ENCODE results near the gene NRG2. TPM values are rescaled to one million over a fixed set of nuclear protein-coding genes. Genes with fewer than 3 reads are reported as not detected.
A peak's percentile ranks its signal among the peaks of the same experiment; 100 is the strongest.

Gene NRG2
- total and polyA plus RNA-seq, 7 donors, result 0.42 to 19.6 (median 3.5) TPM

DNA sequence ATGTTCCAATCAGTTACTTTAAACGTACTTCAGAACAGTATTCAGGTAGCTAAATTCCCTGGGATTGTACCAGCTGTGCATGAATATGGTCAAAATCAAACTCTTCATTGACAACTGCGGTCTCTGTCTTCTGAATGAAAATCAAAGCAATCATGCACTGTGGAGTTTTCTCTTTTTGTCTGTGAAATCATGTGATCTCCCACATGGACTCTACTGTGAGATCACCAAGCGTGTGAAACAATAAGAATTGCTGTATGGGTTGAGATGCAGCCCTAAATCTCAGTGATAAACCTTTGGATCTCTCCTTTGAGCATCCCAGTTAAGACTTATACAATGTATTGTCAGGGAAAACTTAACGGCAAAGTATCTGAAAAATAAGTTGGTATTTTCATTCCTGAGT lies 6.1 kb downstream of the NRG2 start:
- DNase-seq (no peak), ATAC-seq (no peak)
- H3K4me3 ChIP-seq, result no peak overlapping the region
- no peaks in the 10 kb centered on the region for H3K9me3 ChIP-seq
- no peaks in the 10 kb centered on the region for H3K27me3 ChIP-seq (ENCODE audit: insufficient read depth in 3 of 3, low read length in 2 of 3)
- intact Hi-C loops (cut with DNase I), result loop anchor here in 1 of 2 donors (5.0 kb wide), 1 partner anchor 35 kb away; no protein-coding TSS in a partner anchor
- H3K36me3 ChIP-seq (ENCODE audit: insufficient read depth in 1 of 2, low read depth in 1 of 2), result no peaks in the 10 kb centered on the region
- WGBS, 3 donors, result 78 to 95% (median 87%) methylated on average over 4 of the region's 4 CpGs
- peak overlapping the region; percentile 89 for H3K27ac ChIP-seq
- TF ChIP-seq CTCF (IDR thresholded peaks at IDR 0.05), result no peak
- H3K4me1 ChIP-seq, result peaks cover 40% of the 10 kb centered on the region

- H3K4me3 ChIP-seq, result no peak overlapping the region
- TF ChIP-seq CTCF (IDR thresholded peaks at IDR 0.05), result no peak
- H3K27ac ChIP-seq, result peak overlapping the region; percentile 89
- DNase-seq, result no peak
- 12 to 51% (median 15%) methylated on average over 2 of the region's 2 CpGs for WGBS, 3 donors
- no peaks in the 10 kb centered on the region for H3K27me3 ChIP-seq (ENCODE audit: insufficient read depth in 3 of 3, low read length in 2 of 3)
- H3K36me3 ChIP-seq (ENCODE audit: insufficient read depth in 1 of 2, low read depth in 1 of 2), result no peaks in the 10 kb centered on the region
- intact Hi-C loops (cut with DNase I), result loop anchor here in 1 of 2 donors (5.0 kb wide), 1 partner anchor 34 kb away; no protein-coding TSS in a partner anchor
- ATAC-seq, result peak in 2 of 4 donors; percentile 29 to 49
- H3K4me1 ChIP-seq, result peaks cover 41% of the 10 kb centered on the region
- H3K9me3 ChIP-seq, result no peaks in the 10 kb centered on the region
Observed at GRCh38 chr5:140035881-140036280, 7.2 kb downstream of the NRG2 start.

DNA sequence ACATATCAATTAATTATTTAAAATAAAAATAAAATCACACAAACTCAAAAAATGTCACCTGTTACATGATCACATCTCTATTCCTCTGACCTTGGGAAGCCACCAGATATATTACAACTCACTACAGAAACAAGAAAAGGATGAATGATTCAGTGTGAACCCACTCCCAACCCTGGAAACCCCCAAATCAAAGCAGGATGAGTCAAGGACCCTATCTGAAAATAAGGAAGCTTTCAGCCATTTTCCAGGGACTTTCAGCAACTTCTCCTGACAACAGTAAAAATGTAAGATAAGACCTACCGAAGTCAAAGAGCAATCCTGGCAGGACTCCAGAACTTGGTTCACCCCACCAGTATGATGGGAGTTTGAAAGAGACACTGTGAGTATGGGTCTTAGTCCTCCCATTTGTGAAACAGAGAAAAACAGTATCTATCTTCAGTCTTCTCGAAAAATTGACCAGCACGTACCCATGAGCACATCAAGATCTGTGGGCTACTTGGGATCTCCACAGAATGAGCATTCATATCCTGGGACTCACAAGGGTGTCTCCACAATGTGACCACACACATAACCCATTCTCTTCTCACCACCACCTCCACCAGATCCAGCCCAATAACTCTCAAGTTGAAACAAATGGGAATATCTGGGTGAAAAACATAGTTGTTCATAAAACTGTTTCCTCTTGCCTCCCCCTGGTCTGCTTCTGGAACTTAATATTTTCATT lies 9.9 kb downstream of the NRG2 start:
- intact Hi-C loops (cut with DNase I), result no loop called here
- 92 to 97% (median 92%) methylated on average over 3 of the region's 3 CpGs for WGBS, 3 donors
- ATAC-seq (no peak), DNase-seq (no peak)
- Histone ChIP-seq H3K27ac (no peak overlapping the region), H3K4me1 (peaks cover 45% of the 10 kb centered on the region), H3K4me3 (no peak overlapping the region), H3K36me3 (ENCODE audit: insufficient read depth in 1 of 2, low read depth in 1 of 2) (no peaks in the 10 kb centered on the region), H3K27me3 (ENCODE audit: insufficient read depth in 3 of 3, low read length in 2 of 3) (no peaks in the 10 kb centered on the region), H3K9me3 (no peaks in the 10 kb centered on the region)
- no peak for TF ChIP-seq CTCF (IDR thresholded peaks at IDR 0.05)

DNA sequence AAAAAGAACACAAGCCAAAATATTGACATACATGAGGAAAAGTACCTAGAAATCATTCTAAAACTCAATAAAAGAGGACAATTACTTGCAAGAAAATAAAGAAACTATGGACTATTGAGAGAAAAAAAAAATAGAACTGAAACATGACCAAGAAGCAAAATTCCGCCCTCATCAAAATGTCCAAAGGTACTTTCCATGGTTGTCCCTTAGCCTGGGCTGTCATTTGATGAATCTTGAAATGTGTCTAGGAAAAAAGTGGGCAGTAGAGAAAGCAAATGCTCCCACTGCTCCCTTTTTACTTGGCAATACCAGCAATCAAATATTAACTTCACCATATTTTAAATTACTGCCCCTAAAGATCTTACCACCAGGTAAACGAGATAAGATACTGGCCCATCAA lies 10.8 kb downstream of the NRG2 start:
- no peak overlapping the region for H3K4me3 ChIP-seq

More for the DNA sequence above, 10.8 kb downstream of the NRG2 start:
- ATAC-seq, result no peak
- no peaks in the 10 kb centered on the region for H3K9me3 ChIP-seq
- WGBS, 3 donors, result 96 to 99% (median 98%) methylated on average over 2 of the region's 2 CpGs
- H3K4me1 ChIP-seq, result peaks cover 49% of the 10 kb centered on the region
- no peaks in the 10 kb centered on the region for H3K36me3 ChIP-seq (ENCODE audit: insufficient read depth in 1 of 2, low read depth in 1 of 2)
- no peaks in the 10 kb centered on the region for H3K27me3 ChIP-seq (ENCODE audit: insufficient read depth in 3 of 3, low read length in 2 of 3)
- intact Hi-C loops (cut with DNase I), result no loop called here
- no peak overlapping the region for H3K27ac ChIP-seq
- no peak for DNase-seq
- no peak for TF ChIP-seq CTCF (IDR thresholded peaks at IDR 0.05)

All from psoas muscle (tissue), 8 donors.